A549 (cell line): Measurements from ENCODE around the gene TNKS2. TPM values are rescaled to one million over a fixed set of nuclear protein-coding genes. Genes with fewer than 3 reads are reported as not detected.

Experiments used
- ATAC-seq, 2 experiments: fragments of 200-7000 bp in 1 of 2; fragments of >200 bp in 1 of 2; cut with Nextera tagmentation in 1 of 2; cut with Tn5 transposase in 1 of 2; 3 replicates each; pipeline versions ENCODE4 v1.8.0 to v1.9.1; 2018 to 2020; ENCODE audit warnings: mild to moderate bottlenecking in 1 of 2, moderate library complexity in 1 of 2
- CTCF ChIA-PET: fragments of 300-600 bp; sonication (Branson Sonifier 250); formaldehyde crosslinking; extraction: SDS; loops from one replicate; lab custom pipeline; 2021; ENCODE audit warnings: antibody characterized with exemption, inconsistent platforms; lab: Yijun Ruan, JAX
- POLR2A ChIA-PET: fragments of 350-600 bp; formaldehyde crosslinking; extraction: SDS; loops from one replicate; lab custom pipeline; 2021; ENCODE audit warnings: antibody characterized with exemption, inconsistent platforms; lab: Yijun Ruan, JAX
- DNase-seq, 2 experiments: peaks; one replicate each; pipeline versions ENCODE4 v3.0.0 to v3.0.0-alpha.2; 2011 to 2016; ENCODE audit warnings: low read depth in 1 of 2, low spot score in 1 of 2
- FAIRE-seq: peaks from 2 replicates; lab custom pipeline; 2011; peaks lifted over from hg19 to GRCh38; lab: Jason Lieb, UNC
- H3K27ac ChIP-seq, 2 experiments: fragments of >200 bp; sonication (Bioruptor Twin); formaldehyde crosslinking; 3 replicates each; pipeline ENCODE4 v1.5.1; 2016 to 2017
- H3K4me1 ChIP-seq: fragments of >200 bp; sonication (Bioruptor Twin); formaldehyde crosslinking; 3 replicates; pipeline ENCODE4 v1.6.1; 2016
- H3K4me2 ChIP-seq: fragments of >200 bp; sonication (Bioruptor Twin); formaldehyde crosslinking; 3 replicates; pipeline ENCODE4 v1.6.1; 2016
- H3K4me3 ChIP-seq: fragments of >200 bp; sonication (Bioruptor Twin); formaldehyde crosslinking; 3 replicates; pipeline ENCODE4 v1.5.1; 2016
- H3K9me3 ChIP-seq: fragments of >200 bp; sonication (Bioruptor Twin); formaldehyde crosslinking; 3 replicates; pipeline ENCODE4 v1.6.1; 2016
- BHLHE40 ChIP-seq: IDR thresholded peaks from 2 replicates; pipeline ENCODE4 v1.6.1; 2012; ENCODE audit warnings: low read depth, low read length, inconsistent platforms
- CBX2 ChIP-seq: fragments of 200-600 bp; sonication (generic); IDR thresholded peaks from 2 replicates; pipeline ENCODE4 v1.6.1; 2016; ENCODE audit warnings: low read depth, mild to moderate bottlenecking, borderline replicate concordance
- CBX8 ChIP-seq: fragments of 200-600 bp; sonication (generic); IDR thresholded peaks from 2 replicates; pipeline ENCODE4 v1.6.1; 2016
- EHMT2 ChIP-seq: fragments of 200-600 bp; sonication (generic); IDR thresholded peaks from 2 replicates; pipeline ENCODE4 v1.6.1; 2016; ENCODE audit warnings: antibody characterized with exemption, low read depth, mild to moderate bottlenecking, moderate library complexity
- FOXS1 ChIP-seq: fragments of 250-450 bp; sonication (Bioruptor Pico); IDR thresholded peaks from 2 replicates; pipeline ENCODE4 v1.5.0; 2020; ENCODE audit warnings: mild to moderate bottlenecking, moderate library complexity
- GATA3 ChIP-seq: IDR thresholded peaks from 2 replicates; pipeline ENCODE4 v1.6.1; 2012; ENCODE audit warnings: borderline replicate concordance
- HDAC2 ChIP-seq: fragments of 200-600 bp; sonication (generic); IDR thresholded peaks from 2 replicates; pipeline ENCODE4 v1.6.1; 2016
- MAFK ChIP-seq: fragments of 450-650 bp; IDR thresholded peaks from 2 replicates; pipeline ENCODE4 v1.6.1; 2014; ENCODE audit not compliant: partially characterized antibody
- MAZ ChIP-seq: fragments of 150-350 bp; IDR thresholded peaks from 2 replicates; pipeline ENCODE4 v1.6.1; 2014; ENCODE audit warnings: antibody characterized with exemption, low read depth, low read length, borderline replicate concordance
- NPAS2 ChIP-seq: fragments of 250-450 bp; sonication (Bioruptor Pico); IDR thresholded peaks from 2 replicates; pipeline ENCODE4 v1.8.0; 2022; ENCODE audit warnings: mild to moderate bottlenecking, moderate library complexity, borderline replicate concordance
- PBX3 ChIP-seq: IDR thresholded peaks from 2 replicates; pipeline ENCODE4 v1.6.1; 2012
- PHF8 ChIP-seq: fragments of 200-600 bp; sonication (generic); IDR thresholded peaks from 2 replicates; pipeline ENCODE4 v1.6.1; 2016; ENCODE audit warnings: low read depth, mild to moderate bottlenecking, antibody characterized with exemption, moderate library complexity, borderline replicate concordance
- RARB ChIP-seq: fragments of 250-450 bp; sonication (Bioruptor Pico); IDR thresholded peaks from 2 replicates; pipeline ENCODE4 v1.8.0; 2021; ENCODE audit warnings: mild to moderate bottlenecking, moderate library complexity
- SMC3 ChIP-seq: fragments of >200 bp; sonication (Bioruptor Twin); formaldehyde crosslinking; IDR thresholded peaks from 3 replicates; pipeline ENCODE4 v1.6.1; 2018; ENCODE audit warnings: inconsistent platforms
- TFCP2L1 ChIP-seq: fragments of 250-450 bp; sonication (Bioruptor Pico); IDR thresholded peaks from 2 replicates; pipeline ENCODE4 v1.5.0; 2021; ENCODE audit warnings: mild to moderate bottlenecking
- USF2 ChIP-seq: fragments of 450-650 bp; IDR thresholded peaks from 2 replicates; pipeline ENCODE4 v1.6.1; 2014; ENCODE audit warnings: antibody characterized with exemption
- ZFP36 ChIP-seq: fragments of 450-650 bp; IDR thresholded peaks from 2 replicates; pipeline ENCODE4 v1.6.1; 2014; ENCODE audit warnings: borderline replicate concordance; ENCODE audit not compliant: partially characterized antibody
- ZNF302 ChIP-seq: fragments of 250-450 bp; sonication (Bioruptor Pico); IDR thresholded peaks from 2 replicates; pipeline ENCODE4 v1.9.0; 2021; ENCODE audit warnings: inconsistent platforms, mild to moderate bottlenecking, moderate library complexity
- WGBS: methylation state at CpG from one replicate; pipeline ENCODE4 v1.1.6; 2017; ENCODE audit errors: missing lambda C conversion rate; 5-methylcytosine and 5-hydroxymethylcytosine counted together
- polyA plus RNA-seq, 4 experiments: library from polyadenylated mRNA; depleted of rRNA in 3 of 4; stranded (reverse); fragments of >200 nt; fragmentation: RNase III in 1 of 4; extraction: RNeasy Plus Mini Kit Qiagen cat#74134 plus additional on column Dnase treatment in 1 of 4; gene quantifications; 2 replicates in 3 of 4; 3 replicates in 1 of 4; pipeline ENCODE4 v1.2.3, GENCODE V29; 2011 to 2017
- TF ChIP-seq, protein P1 (sequence below): fragments of 150-350 bp; IDR thresholded peaks from 2 replicates; pipeline ENCODE4 v1.6.1; 2014; ENCODE audit warnings: low read depth, mild to moderate bottlenecking, low read length
- TF ChIP-seq, protein P2 (sequence below): fragments of 200-600 bp; sonication (generic); IDR thresholded peaks from 2 replicates; pipeline ENCODE4 v1.6.1; 2016; ENCODE audit warnings: antibody characterized with exemption, mild to moderate bottlenecking, moderate library complexity

TNKS2 gene
- polyA plus RNA-seq, 2 of the 4 experiments (the other 2 are of a cell fraction), result 20.6 to 45.3 TPM

GRCh38 chr10:91907033-91907594 lies 108.9 kb downstream of the TNKS2 start:
- POLR2A ChIA-PET, result interaction anchor here (0.6 to 2.8 kb wide), 3 partner anchors 17 to 305 kb away, joined by 3 to 22 read pairs (median 4); partner anchors contain the start of gene BTAF1
- Histone ChIP-seq H3K27ac (no peak overlapping the region), H3K4me2 (peak overlapping the region; percentile 88), H3K4me3 (no peak overlapping the region)
- 89% methylated on average over 5 of the region's 5 CpGs for WGBS
- FAIRE-seq, result no peak
- no peak for TF ChIP-seq PHF8
- TF ChIP-seq ZNF302 (CRISPR knock-in tag), result no peak
- TF ChIP-seq SMC3, result no peak
- TF ChIP-seq EHMT2, result no peak
- TF ChIP-seq, protein P1, sequence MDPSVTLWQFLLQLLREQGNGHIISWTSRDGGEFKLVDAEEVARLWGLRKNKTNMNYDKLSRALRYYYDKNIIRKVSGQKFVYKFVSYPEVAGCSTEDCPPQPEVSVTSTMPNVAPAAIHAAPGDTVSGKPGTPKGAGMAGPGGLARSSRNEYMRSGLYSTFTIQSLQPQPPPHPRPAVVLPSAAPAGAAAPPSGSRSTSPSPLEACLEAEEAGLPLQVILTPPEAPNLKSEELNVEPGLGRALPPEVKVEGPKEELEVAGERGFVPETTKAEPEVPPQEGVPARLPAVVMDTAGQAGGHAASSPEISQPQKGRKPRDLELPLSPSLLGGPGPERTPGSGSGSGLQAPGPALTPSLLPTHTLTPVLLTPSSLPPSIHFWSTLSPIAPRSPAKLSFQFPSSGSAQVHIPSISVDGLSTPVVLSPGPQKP, result no peak
- no peak for TF ChIP-seq TFCP2L1
- no peak for TF ChIP-seq FOXS1 (CRISPR knock-in tag)
- TF ChIP-seq, all 56 proteins: peak for 0
- no peaks in the 10 kb centered on the region for H3K9me3 ChIP-seq
- DNase-seq (no peak), ATAC-seq (no peak)
- CTCF ChIA-PET, result interaction anchor here (0.9 to 2.7 kb wide), 3 partner anchors 10 to 264 kb away, joined by 3 to 23 read pairs (median 4); no protein-coding TSS in a partner anchor
- peaks cover 20% of the 10 kb centered on the region for H3K4me1 ChIP-seq

DNA sequence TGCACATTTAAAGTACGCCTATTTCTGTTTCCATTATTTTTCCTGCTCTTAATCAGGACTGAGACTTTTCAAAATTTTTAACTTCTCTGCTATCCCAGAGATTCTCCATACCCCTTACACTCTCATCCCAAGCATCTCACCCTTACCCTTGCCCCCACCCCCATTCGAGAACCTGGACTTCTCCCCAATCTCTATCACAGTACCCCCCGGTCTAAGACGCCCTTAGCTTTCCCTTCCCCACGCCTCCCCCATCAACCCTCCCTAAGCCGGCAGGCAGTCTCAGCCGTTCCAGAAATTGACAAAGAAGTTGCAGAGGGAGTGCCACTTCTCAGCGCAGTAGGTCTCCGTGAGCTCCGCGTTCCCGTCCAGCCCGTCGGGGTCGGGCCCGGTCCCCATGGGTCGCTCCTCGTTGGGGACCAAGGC lies 109.7 kb downstream of the TNKS2 start:
- CTCF ChIA-PET, result interaction anchor here (0.9 to 2.7 kb wide), 13 partner anchors 10 to 413 kb away, joined by 3 to 23 read pairs (median 5); partner anchors contain the start of gene BTAF1
- Histone ChIP-seq H3K4me1 (peaks cover 14% of the 10 kb centered on the region; the same call in 1 of the 3 replicates), H3K4me3 (peak overlapping the region; percentile 81), H3K9me3 (no peaks in the 10 kb centered on the region), H3K4me2 (peak overlapping the region; percentile 88), H3K27ac (peak overlapping the region; percentile 89 to 92)
- FAIRE-seq (no peak), DNase-seq (peak; percentile 29 to 42), ATAC-seq (peak; percentile 36; a peak in 5 of 6 replicates)
- POLR2A ChIA-PET, result interaction anchor here (1.0 to 2.8 kb wide), 7 partner anchors 9 to 276 kb away, joined by 3 to 22 read pairs (median 4); partner anchors contain the start of genes BTAF1 and TNKS2
- WGBS, result 5% methylated on average over 14 of the region's 18 CpGs
- TF ChIP-seq ZFP36 (no peak), NPAS2 (CRISPR knock-in tag) (no peak), GATA3 (no peak), HDAC2 (no peak), BHLHE40 (no peak), RARB (CRISPR knock-in tag) (no peak), PBX3 (no peak), CBX2 (no peak), MAZ (no peak), USF2 (no peak), MAFK (no peak), CBX8 (no peak)
- TF ChIP-seq, protein P2, sequence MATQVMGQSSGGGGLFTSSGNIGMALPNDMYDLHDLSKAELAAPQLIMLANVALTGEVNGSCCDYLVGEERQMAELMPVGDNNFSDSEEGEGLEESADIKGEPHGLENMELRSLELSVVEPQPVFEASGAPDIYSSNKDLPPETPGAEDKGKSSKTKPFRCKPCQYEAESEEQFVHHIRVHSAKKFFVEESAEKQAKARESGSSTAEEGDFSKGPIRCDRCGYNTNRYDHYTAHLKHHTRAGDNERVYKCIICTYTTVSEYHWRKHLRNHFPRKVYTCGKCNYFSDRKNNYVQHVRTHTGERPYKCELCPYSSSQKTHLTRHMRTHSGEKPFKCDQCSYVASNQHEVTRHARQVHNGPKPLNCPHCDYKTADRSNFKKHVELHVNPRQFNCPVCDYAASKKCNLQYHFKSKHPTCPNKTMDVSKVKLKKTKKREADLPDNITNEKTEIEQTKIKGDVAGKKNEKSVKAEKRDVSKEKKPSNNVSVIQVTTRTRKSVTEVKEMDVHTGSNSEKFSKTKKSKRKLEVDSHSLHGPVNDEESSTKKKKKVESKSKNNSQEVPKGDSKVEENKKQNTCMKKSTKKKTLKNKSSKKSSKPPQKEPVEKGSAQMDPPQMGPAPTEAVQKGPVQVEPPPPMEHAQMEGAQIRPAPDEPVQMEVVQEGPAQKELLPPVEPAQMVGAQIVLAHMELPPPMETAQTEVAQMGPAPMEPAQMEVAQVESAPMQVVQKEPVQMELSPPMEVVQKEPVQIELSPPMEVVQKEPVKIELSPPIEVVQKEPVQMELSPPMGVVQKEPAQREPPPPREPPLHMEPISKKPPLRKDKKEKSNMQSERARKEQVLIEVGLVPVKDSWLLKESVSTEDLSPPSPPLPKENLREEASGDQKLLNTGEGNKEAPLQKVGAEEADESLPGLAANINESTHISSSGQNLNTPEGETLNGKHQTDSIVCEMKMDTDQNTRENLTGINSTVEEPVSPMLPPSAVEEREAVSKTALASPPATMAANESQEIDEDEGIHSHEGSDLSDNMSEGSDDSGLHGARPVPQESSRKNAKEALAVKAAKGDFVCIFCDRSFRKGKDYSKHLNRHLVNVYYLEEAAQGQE, result no peak
- TF ChIP-seq, protein P1, result no peak
